Activated T-helper 1 cell treated with anti-CD3 and anti-CD28 coated beads, Interleukin-2, amount 50 U/mL, for 16 hours (primary cell): Measurements from ENCODE around the gene LRRC36.
A peak's percentile ranks its signal among the peaks of the same experiment; 100 is the strongest.

Experiments used
- DNase-seq, 2 donors: peaks; one replicate each; pipeline ENCODE4 v3.0.0-alpha.2; 2020; ENCODE audit warnings: low read depth in 1 of 2, low spot score in 1 of 2

LRRC36 gene

DNA sequence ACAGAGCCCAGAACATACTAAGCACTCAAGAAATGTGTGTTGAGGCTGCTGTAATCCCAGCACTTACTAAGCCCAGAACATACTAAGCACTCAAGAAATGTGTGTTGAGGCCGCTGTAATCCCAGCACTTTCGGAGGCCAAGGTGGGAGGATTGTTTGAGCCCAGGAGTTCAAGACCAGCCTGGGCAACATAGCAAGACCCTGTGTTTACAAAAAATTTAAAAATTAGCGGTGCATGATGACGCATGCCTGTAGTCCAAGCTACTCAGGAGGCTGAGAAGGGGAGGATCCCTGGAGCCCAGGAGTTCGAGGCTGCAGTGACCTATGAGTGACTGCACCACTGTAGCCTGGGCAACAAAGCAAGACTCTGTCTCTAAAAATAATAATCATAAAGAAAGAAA lies 96.4 kb downstream of the LRRC36 start:
- DNase-seq = no peak

DNA sequence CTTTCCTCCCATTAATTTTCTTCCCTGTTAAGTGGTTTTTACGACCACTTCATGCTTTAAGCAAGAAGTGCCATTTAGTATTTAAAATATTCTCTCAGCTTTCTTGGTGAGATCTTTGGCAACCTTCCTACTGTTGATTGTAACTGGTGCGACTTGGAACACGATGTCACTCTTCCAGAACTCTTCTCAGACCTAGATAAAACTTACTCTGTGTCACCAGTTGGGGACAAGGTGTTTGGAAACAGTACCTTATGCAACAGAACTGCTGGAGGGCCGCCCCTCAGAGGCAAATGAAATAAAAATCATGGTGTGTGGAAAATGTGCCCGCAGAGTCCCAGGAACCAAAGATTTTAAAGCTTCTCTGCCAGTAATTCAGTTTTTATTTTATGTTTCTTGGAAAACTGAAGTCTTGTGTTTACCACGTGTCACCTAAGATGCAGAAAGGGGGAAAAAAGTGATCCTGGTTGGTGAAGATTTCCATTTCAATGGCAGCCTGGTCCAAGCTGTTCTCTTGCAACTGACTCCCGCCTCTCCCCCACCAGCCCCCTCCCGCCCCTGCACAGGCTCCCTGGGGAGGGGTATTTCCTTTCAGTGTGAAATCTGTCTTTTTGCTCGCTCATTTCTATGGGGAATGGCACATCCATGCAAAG lies 97.1 kb downstream of the LRRC36 start:
- DNase-seq = no peak

DNA sequence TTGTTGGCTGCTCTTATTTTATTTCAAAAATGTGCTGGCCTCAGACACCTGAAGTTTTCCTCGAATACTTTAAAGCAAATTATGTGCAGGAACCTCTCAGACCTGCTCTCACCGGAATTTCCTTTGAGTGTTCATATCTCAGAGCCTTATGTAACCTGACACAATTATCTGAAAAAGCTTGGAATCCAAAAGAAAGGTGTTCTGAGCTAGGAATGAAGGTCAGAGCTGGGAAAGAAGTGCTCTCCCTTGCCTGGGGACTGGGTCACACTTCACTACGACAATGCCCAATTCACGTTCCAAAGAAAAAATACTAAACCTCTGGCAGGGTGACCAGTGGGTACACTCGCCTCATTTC lies 97.6 kb downstream of the LRRC36 start:
- no peak for DNase-seq

DNA sequence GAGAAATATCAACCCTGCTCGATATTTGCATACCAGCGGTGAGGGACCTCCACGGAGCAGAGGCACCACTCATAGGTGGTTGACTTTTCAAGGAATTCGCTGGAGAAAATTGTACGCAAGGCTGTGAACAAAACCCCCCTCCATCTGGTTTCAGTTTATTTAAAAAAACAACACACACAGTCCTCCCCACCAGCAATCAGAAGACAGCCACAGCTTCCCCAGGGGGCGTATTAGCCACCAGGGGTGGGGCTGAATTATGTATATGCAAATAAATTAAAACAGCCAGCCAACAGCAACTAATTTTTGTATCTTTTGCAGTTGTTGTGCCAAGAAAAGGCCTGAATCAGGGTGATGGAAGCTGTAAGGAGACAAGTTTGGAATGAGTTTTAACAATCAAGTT lies 98.4 kb downstream of the LRRC36 start:
- DNase-seq = no peak

DNA sequence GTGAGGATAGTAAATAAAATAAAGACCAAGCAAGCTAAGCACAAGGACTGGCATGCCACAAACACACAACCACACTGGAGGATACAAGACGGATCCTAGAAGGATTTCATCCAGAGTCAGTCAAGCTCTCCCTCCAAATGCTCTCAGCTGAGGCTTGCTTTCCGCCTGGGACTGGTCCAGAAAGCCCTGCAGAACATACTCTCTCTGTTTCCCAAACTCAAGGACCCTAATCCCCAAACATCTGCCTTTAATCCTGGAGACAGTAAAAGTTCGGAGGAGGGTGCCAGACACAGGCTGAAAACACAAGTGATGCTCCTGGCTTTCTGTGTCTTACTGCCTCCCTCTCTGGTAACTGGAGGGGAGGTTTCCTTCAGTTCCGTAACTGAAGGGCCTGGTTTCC lies 99.0 kb downstream of the LRRC36 start:
- no peak for DNase-seq

DNA sequence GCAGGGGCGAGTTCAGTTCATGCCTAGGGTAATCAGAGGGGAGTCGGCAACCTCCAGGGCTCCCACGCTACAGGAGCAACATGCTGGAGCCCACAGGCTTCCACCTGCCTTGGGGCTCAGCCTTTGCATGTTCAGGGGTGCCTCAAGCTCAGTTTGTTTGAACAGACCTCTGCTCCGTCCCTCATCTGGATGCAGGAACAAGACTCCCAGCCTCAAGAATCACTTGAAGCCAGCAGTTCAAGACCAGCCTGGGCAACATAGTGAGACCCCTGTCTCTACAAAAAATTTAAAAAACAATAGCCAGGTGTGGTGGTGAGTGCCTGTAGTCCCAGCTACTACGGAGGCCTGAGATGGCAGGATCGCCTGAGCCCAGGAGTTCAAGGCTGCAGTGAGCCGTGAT lies 99.4 kb downstream of the LRRC36 start:
- DNase-seq = no peak

DNA sequence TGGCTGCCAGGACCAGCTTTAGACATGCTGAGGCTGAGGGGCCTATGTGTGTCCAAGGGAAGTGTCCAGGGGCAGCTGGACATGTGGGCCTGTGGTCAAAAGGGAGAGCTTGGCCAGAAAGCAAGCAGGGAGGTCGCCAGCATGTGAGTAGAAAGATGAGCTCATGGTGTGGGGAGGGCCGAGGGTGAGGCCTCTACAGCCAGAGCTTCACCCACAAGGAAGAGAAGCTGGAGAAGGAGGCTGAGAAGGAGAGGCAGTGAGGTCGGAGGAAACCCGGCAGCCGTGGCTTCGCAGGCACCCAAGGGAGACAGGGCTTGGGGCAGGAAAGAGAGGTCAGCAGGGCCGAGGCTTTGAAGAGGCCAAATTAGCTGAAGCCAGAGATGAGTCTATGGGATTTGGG lies 100.3 kb downstream of the LRRC36 start:
- no peak for DNase-seq

DNA sequence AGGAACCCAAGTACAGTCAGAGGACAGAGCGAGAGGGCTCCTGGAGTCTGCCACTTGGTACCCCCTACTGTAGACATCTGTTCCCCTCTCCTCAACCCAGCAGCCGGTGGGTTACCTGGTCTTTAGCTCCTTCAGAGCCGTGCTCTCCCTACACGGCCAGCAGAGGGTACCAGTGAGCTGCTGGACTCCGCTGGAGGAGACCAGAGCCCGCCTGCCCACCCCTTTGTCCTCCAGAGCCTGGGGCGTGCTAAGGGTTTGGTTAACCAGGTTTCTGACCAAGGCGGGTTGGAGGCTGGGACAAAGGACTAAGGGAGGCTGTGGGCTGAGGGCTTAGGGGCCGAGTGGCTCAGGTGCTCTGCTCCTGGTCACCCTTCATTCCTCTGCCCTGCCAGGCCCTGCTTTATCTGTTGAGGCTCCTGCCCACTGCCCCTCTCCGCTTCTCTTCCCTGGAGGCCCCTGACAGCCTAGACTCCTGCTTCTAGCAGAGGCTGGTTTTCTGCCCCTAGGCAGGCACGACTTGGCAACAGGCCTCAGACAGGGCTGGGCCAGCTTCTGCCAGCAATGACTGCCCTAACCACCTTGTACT lies 101.6 kb downstream of the LRRC36 start:
- peak in 1 of 2 donors; percentile 25 for DNase-seq

DNA sequence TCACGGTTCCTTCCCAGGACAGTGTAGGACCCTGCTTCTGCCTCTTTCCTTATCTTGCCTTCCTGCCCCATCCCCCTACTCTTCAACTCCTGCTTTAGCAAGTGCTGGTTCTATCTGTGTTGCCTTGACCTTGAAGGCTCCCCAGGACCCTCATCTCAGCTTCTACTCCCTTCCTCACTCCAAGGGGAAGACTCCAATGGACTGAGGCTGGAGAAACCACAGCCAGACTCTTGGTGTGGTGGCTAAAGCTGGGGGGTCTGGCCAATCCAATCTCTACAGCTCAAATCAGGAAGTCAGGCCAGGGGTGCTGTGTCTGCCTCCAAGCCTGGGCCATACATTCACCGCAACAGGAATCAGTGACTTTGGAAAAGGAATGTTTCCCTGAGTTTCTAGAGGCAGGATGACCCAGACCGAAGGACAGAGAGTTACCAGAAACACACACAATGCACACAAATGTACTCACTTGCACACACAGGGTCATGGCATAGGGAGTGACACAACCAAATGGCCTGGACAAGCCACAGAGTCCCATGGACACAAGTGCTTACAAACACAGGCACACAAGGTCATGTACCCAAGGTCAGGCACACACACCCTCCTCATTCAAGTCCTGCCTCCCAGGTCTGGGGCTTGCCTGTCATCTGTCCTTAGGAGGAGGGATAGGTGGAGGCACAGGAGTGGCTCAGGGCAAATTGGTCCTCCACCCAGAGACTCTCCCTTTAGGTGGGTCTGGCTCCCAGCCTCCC lies 102.6 kb downstream of the LRRC36 start:
- no peak for DNase-seq

DNA sequence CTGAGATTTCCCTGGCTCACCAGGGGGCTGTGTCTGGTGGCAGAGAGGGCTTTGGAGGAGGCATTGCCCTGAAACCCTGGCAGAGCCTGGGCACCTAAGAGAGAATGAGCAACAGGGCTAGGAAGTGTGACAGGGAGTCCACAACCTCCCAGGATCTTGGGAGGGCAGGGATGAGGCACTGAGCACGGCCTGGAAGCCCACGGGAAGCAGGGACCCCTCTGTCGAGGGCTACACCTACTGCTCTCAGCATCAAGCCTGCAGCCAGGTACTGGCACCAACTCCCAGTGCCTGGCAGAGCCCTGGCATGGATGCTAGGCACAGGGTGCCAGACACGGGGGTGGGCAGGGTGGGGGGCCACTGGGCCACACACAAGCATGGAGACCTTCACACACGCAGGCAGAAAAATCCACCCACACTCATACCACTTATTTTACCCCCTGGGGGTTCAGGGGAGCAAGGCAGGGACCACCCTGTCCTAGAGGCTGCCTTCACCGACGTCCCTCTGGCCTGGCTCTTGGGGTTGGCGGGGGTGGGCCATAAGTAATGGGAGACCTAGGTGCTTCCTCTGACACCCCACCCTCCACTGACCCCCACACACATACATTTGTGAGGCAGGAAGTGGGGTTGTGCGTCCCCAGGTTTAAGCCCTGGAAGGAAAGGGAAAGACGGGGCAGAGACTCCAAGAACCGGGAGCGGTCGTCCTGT lies 103.3 kb downstream of the LRRC36 start:
- no peak for DNase-seq

DNA sequence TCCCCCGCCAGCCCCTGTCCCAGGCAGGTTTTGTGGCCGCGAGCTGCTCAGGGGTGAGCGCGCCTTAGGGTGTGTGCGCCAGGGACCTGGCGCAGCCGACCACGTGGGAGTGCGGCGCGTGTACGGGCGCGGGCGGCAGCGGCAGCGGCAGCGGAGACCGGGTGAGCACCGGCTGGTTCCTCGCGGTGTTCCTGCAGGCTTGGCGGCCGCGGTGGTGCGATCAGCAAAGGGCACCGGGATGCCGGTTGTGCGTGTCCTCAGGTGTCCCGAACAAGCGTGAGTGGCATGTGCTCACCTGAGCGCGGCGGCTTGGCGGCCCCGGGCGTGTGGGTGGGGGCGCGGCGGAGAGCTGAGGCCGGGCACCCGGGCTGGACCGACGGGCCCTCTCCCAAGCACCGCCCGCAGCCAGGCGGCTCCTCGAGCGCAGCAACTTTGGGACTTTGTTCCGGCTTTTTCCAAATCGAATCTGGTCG lies 103.9 kb downstream of the LRRC36 start:
- no peak for DNase-seq

DNA sequence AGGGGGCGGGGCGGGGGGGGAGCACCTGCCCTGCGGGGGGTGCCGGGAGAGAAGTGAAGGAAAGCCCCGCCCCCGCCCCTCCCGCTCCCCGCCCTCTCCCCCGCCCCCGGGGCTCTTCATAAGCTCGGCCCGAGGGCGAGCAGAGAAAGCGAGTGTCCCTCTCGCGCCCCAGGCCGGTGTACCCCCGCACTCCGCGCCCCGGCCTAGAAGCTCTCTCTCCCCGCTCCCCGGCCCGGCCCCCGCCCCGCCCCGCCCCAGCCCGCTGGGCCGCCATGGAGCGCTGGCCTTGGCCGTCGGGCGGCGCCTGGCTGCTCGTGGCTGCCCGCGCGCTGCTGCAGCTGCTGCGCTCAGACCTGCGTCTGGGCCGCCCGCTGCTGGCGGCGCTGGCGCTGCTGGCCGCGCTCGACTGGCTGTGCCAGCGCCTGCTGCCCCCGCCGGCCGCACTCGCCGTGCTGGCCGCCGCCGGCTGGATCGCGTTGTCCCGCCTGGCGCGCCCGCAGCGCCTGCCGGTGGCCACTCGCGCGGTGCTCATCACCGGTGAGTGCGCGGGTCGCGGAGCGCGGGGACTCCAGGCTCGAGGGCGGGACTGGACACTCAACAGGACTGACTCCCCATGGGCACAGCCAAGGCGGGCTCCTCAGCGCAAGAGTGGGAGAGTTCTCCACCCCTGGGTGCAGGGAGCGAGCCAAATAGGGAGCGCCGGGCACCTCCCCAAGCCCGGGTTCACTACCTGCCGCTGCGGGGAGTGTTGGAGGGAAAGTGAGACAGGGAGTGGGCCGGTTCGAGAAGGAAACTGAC lies 104.6 kb downstream of the LRRC36 start, which contains the start of gene HSD11B2:
Gene HSD11B2, plus strand, starts transcription at position 145 of the 798 bp plus-strand sequence. Its CDS starts 128 bp downstream, at position 273.
- DNase-seq = no peak

DNA sequence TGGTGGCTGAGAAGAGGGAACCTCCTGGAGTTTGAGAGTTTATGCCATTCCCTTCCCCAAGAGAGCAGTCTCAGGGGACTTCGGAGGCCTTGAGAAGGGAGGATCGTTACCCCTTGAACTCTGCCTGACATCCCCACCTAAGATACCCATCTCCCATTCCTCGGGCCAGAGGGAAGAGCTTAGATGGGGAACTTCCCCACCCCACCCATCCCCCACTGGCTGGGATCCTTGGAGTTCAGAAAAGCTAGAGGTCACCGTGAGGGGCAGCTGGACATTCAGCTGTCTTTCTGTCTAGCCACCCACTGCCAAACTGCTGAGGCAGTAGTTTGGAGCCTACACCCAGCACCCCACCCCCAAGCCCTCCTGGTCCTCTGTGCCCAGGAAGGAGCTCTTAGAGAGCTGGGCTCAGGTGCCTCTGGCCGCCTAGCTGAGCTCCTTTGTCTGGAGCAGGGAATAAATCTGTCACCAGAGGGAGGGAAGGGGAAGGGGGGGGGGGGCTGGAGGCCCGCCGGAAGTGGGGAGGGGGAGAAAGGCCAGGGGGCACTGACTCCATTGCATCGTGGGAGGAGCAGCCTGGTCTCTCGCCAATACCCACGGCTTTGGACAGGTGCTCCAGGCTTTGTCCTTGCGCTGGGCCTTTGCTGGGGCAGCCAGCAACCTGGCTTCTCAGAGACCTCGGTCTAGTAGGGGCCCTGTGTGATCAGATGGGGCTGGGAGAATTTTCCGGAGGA lies 105.3 kb downstream of the LRRC36 start:
- DNase-seq = no peak

DNA sequence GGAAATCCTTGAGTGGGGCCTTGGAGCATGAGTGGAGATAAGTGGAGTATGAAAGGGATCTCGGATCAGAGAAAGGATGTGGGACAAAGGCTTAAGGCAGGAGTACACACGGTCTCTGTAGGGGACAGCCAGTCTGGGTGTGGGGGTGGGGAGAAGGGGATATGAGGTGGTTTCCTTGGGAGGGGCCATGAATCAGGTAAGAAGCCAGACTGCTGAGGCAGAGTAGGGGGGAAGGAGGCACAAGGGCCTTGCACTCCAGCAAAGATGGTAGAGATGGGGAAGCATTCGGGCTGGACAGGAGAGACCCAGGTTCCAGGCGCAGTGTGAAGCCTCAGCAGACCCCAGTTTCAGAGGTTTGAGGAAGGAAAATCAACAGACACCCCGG lies 105.9 kb downstream of the LRRC36 start:
- no peak for DNase-seq

DNA sequence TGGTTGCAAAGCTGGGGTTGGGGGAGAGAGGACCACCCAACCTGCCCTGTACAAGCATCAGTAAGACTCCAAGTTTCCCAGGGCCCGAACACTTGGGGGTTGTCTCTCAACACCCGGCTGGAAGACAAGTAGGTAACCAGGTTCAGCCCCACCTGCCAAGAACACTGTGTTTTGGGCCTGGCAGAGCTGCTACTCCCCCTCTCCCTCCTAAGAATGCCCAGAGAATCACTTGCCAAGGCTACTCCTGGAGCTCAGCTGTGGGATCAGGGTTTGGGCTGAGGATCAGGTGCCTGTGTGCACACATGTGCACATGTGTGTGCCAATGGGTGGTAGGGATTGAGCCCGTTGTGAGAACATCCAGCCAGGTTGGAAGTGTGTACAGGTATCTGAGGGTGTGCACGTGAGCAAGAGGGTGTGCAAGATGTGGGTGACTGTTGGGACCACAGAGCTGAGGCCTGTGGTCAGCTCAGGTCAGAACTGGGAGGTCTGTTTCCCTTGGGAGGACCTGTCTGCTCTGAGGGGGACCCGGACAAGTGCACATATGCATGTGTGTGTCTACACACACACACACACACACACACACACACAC lies 106.6 kb downstream of the LRRC36 start:
- no peak for DNase-seq
